GM12878 (cell line): ENCODE measurements around the gene TEX54. TPM values are rescaled to one million over a fixed set of nuclear protein-coding genes. Genes with fewer than 3 reads are reported as not detected.
"Not testable (repeated sequence)": the region's sequence is repeated elsewhere in the genome, so short reads cannot be mapped to it uniquely, and the experiment has no call there.

Source experiments
- ATAC-seq: fragments of 200-7000 bp; cut with Tn5 transposase; 3 replicates; pipeline ENCODE4 v1.9.1; 2020; ENCODE audit warnings: mild to moderate bottlenecking, moderate library complexity
- BruUV-seq: library from RNA; stranded (reverse); fragments of 400-500 nt; replicated peaks from 2 replicates; lab custom pipeline; 2021; lab: Mats Ljungman, UMichigan
- CTCF ChIA-PET: fragments of 300-600 bp; sonication (Branson Sonifier 250); formaldehyde crosslinking; extraction: SDS; loops from one replicate; lab custom pipeline; 2021; ENCODE audit warnings: inconsistent platforms; lab: Yijun Ruan, JAX
- POLR2A ChIA-PET: fragments of 350-600 bp; formaldehyde crosslinking; extraction: SDS; loops from one replicate; lab custom pipeline; 2021; ENCODE audit warnings: inconsistent platforms; lab: Charles Lee
- RAD21 ChIA-PET: fragments of 300-600 bp; sonication (Branson Sonifier 250); formaldehyde crosslinking; loops from one replicate; lab custom pipeline; 2023; ENCODE audit warnings: antibody characterized with exemption; ENCODE audit not compliant: unreplicated experiment; lab: Charles Lee
- SMC1A ChIA-PET: fragments of 300-600 bp; sonication (Branson Sonifier 250); formaldehyde crosslinking; loops from one replicate; lab custom pipeline; 2023; ENCODE audit not compliant: unreplicated experiment, uncharacterized antibody; lab: Charles Lee
- DNase-seq: peaks from one replicate; pipeline ENCODE4 v3.0.0-alpha.2; 2011; ENCODE audit warnings: low read depth, low spot score
- FAIRE-seq: peaks from 3 replicates; lab custom pipeline; 2011; peaks lifted over from hg19 to GRCh38; lab: Jason Lieb, UNC
- H2AFZ ChIP-seq: 2 replicates; pipeline ENCODE4 v1.6.0; 2011; ENCODE audit warnings: low read depth, low read length, control low read depth; ENCODE audit not compliant: control insufficient read depth
- H3K27ac ChIP-seq: 2 replicates; pipeline ENCODE4 v1.5.1; 2011; ENCODE audit warnings: control low read depth; ENCODE audit not compliant: control insufficient read depth, insufficient read depth
- H3K27me3 ChIP-seq, 2 experiments: replicated peaks in 1 of 2; 2 replicates each; pipeline versions ENCODE4 v1.6.0 to v1.6.1; 2011; ENCODE audit warnings: low read length in 1 of 2; ENCODE audit not compliant: control insufficient read depth in 2 of 2, insufficient read depth in 2 of 2
- H3K36me3 ChIP-seq, 2 experiments: 2 replicates each; pipeline ENCODE4 v1.5.1; 2011; ENCODE audit warnings: low read length in 1 of 2; ENCODE audit not compliant: control insufficient read depth in 2 of 2, insufficient read depth in 2 of 2
- H3K4me1 ChIP-seq: 2 replicates; pipeline ENCODE4 v1.6.1; 2011; ENCODE audit warnings: mild to moderate bottlenecking, low read length, moderate library complexity, mixed read lengths; ENCODE audit not compliant: control insufficient read depth, insufficient read depth
- H3K4me2 ChIP-seq: 2 replicates; pipeline ENCODE4 v1.6.0; 2011; ENCODE audit warnings: control low read depth; ENCODE audit not compliant: control insufficient read depth, insufficient read depth
- H3K4me3 ChIP-seq: fragments of 200-600 bp; sonication (generic); 2 replicates; pipeline ENCODE4 v1.5.1; 2016
- H3K79me2 ChIP-seq: 2 replicates; pipeline ENCODE4 v1.6.0; 2011; ENCODE audit warnings: low read length; ENCODE audit not compliant: control insufficient read depth, insufficient read depth
- H3K9ac ChIP-seq: 2 replicates; pipeline ENCODE4 v1.8.0; 2011; ENCODE audit warnings: low read length, control low read depth, mixed read lengths; ENCODE audit not compliant: control insufficient read depth, insufficient read depth
- H3K9me3 ChIP-seq: replicated peaks from 3 replicates; pipeline ENCODE4 v1.5.1; 2011; ENCODE audit warnings: mild to moderate bottlenecking, low read length; ENCODE audit not compliant: control insufficient read depth, insufficient read depth
- H4K20me1 ChIP-seq: 2 replicates; pipeline ENCODE4 v1.6.0; 2011; ENCODE audit not compliant: control insufficient read depth, insufficient read depth
- IKZF2 ChIP-seq, 2 experiments: fragments of 450-650 bp; IDR thresholded peaks; 2 replicates each; pipeline ENCODE4 v1.6.1; 2017; ENCODE audit warnings: mild to moderate bottlenecking in 2 of 2, moderate library complexity in 2 of 2
- PAX5 ChIP-seq: IDR thresholded peaks from 2 replicates; pipeline ENCODE4 v1.6.1; 2011; ENCODE audit warnings: low read depth, low read length, borderline replicate concordance
- WGBS: methylation state at CpG from one replicate; pipeline ENCODE4 v1.1.6; 2016; ENCODE audit warnings: low lambda C conversion rate; ENCODE audit not compliant: insufficient replicate concordance, insufficient coverage; ENCODE audit errors: missing lambda C conversion rate; 5-methylcytosine and 5-hydroxymethylcytosine counted together
- in situ Hi-C: fragments of 300-500 bp; cut with MboI; formaldehyde crosslinking; loops from 9 replicates; pipeline ENCODE4 v1.14.3; 2018; ENCODE audit warnings: mixed read lengths
- intact Hi-C: fragments of 100-400 bp; cut with micrococcal nuclease; formaldehyde crosslinking; loops from one replicate; pipeline ENCODE4 v1.14.2; 2022; ENCODE audit not compliant: unreplicated experiment
- polyA plus RNA-seq, 11 experiments: library from polyadenylated mRNA; depleted of rRNA in 4 of 11; unstranded in 6 of 11; stranded (reverse) in 5 of 11; fragments of >200 nt; fragmentation: Nextera tagmentation in 4 of 11; fragmentation: Illumina TruSeq in 1 of 11; extraction: Ambion mirVana in 4 of 11; extraction: Trizol in 1 of 11; gene quantifications; 1 replicate in 1 of 11; 2 replicates in 10 of 11; pipeline versions ENCODE4 v1.2.1 to v1.2.3, GENCODE V29; 2011 to 2016; ENCODE audit warnings: inconsistent platforms in 2 of 11, missing spikeins in 2 of 11, low read depth in 1 of 11
- total RNA-seq, 4 experiments: library from RNA; depleted of rRNA in 3 of 4; stranded (reverse); fragments of >200 nt in 3 of 4; fragmentation: Illumina TruSeq in 1 of 4; extraction: Trizol in 1 of 4; gene quantifications; 2 replicates each; pipeline versions ENCODE4 v1.2.1 to v1.2.3, GENCODE V29; 2013 to 2021

TEX54 gene
- total and polyA plus RNA-seq, 10 of the 15 experiments (the other 5 are each of a cell fraction or from before 2014, with no cell fraction given), result 0.38 to 0.68 (median 0.51) TPM; not detected in 7

DNA sequence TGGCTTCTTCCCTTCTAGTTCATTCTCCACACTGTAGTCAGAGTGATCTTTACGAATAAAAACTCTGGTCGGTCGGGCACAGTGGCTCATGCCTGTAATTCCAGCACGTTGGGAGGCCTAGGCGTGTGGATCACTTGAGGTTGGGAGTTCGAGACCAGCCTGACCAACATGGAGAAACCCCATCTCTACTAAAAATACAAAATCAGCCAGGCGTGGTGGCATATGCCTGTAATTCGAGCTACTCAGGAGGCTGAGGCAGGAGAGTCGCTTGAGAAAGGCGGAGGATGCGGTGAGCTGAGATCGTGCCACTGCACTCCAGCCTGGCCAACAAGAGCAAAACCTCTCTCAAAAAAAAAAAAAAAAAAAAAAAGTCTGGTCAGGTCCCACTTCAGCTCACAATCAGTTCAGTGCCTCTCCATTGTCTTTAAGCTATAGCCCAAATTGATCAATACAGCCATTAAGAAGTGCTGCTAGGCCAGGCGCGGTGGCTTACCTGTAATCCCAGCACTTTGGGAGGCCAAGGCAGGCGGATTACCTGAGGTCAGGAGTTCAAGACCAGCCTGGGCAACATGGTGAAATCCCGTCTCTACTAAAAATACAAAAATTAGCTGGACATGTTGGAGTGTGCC lies 29.0 kb upstream of the TEX54 start:
- Histone ChIP-seq H3K27ac (peak overlapping the region; percentile 61), H3K4me1 (peaks cover 23% of the 10 kb centered on the region), H3K9ac (peak overlapping the region; percentile 52; the same call in 1 of the 2 replicates), H3K79me2 (peaks cover 86% of the 10 kb centered on the region), H3K4me2 (peak overlapping the region; percentile 93)
- POLR2A ChIA-PET, result interaction anchor here (0.5 to 4.1 kb wide), 21 partner anchors 9 to 240 kb away, joined by 3 to 44 read pairs (median 5); partner anchors contain the start of genes C11orf98, CSKMT, HNRNPUL2 and NXF1
- H3K9me3 ChIP-seq, BruUV-seq, FAIRE-seq, H3K27me3 ChIP-seq, H2AFZ ChIP-seq, DNase-seq, H4K20me1 ChIP-seq, H3K36me3 ChIP-seq, H3K4me3 ChIP-seq: not testable (repeated sequence)
- CTCF ChIA-PET, result interaction anchor here (0.6 to 8.0 kb wide), 27 partner anchors 8 to 467 kb away, joined by 3 to 131 read pairs (median 6); partner anchors contain the start of genes POLR2G, SLC3A2, TAF6L and TEX54
- in situ Hi-C loops (loop anchor here (10.0 kb wide), 1 partner anchor 437 kb away; no protein-coding TSS in a partner anchor), intact Hi-C loops (loop anchor here (1.0 to 10.0 kb wide), 5 partner anchors 75 to 467 kb away; partner anchors contain the start of genes LBHD1, TUT1 and UQCC3)
- peak; percentile 19 for ATAC-seq
- 26% methylated on average over 12 of the region's 16 CpGs for WGBS
- SMC1A ChIA-PET, result interaction anchor here (0.6 to 3.5 kb wide), 28 partner anchors 8 to 896 kb away, joined by 3 to 33 read pairs (median 4); partner anchors contain the start of genes C11orf98, CSKMT, LBHD1 and SLC3A2
- TF ChIP-seq IKZF2 (IDR thresholded peaks at IDR 0.05) (0 out of 4 replicates have a peak, but pooled peaks of 1 of the 2 experiments have one; percentile 5), PAX5 (peak; percentile 56; the same call in 1 of the 2 replicates)
- RAD21 ChIA-PET, result interaction anchor here (0.6 to 3.9 kb wide), 17 partner anchors 10 to 954 kb away, joined by 3 to 57 read pairs (median 3); partner anchors contain the start of genes SLC3A2, STX5, TEX54 and TMEM179B
